HUES64 (cell line): ENCODE data around the gene GALNT9.
"Not testable (repeated sequence)": the region's sequence is repeated elsewhere in the genome, so short reads cannot be mapped to it uniquely, and the experiment has no call there.

Source experiments
- H3K27ac ChIP-seq: 2 replicates; pipeline ENCODE4 v1.7.0; 2013; ENCODE audit warnings: low read depth, low read length, inconsistent platforms
- H3K27me3 ChIP-seq: 2 replicates; pipeline ENCODE4 v1.6.1; 2013; ENCODE audit warnings: mild to moderate bottlenecking, low read length; ENCODE audit not compliant: insufficient read depth
- H3K36me3 ChIP-seq: 2 replicates; pipeline ENCODE4 v1.6.1; 2013; ENCODE audit warnings: mild to moderate bottlenecking, low read length; ENCODE audit not compliant: insufficient read depth
- H3K4me1 ChIP-seq: 2 replicates; pipeline ENCODE4 v1.6.1; 2013; ENCODE audit warnings: mild to moderate bottlenecking, low read length, moderate library complexity; ENCODE audit not compliant: insufficient read depth
- H3K4me3 ChIP-seq: 2 replicates; pipeline ENCODE4 v1.5.1; 2013; ENCODE audit warnings: mild to moderate bottlenecking, low read length, moderate library complexity
- H3K9ac ChIP-seq: 2 replicates; pipeline ENCODE4 v1.6.1; 2013; ENCODE audit warnings: mild to moderate bottlenecking, low read depth, low read length
- H3K9me3 ChIP-seq: 2 replicates; pipeline ENCODE4 v1.6.1; 2013; ENCODE audit warnings: low read depth, low read length; ENCODE audit not compliant: insufficient read depth
- WGBS: fragments of 150-250, 120-280 bp; methylation state at CpG from one replicate; pipeline ENCODE4 v1.1.7; 2013; ENCODE audit warnings: missing lambda C conversion rate; 5-methylcytosine and 5-hydroxymethylcytosine counted together

The GALNT9 gene

DNA sequence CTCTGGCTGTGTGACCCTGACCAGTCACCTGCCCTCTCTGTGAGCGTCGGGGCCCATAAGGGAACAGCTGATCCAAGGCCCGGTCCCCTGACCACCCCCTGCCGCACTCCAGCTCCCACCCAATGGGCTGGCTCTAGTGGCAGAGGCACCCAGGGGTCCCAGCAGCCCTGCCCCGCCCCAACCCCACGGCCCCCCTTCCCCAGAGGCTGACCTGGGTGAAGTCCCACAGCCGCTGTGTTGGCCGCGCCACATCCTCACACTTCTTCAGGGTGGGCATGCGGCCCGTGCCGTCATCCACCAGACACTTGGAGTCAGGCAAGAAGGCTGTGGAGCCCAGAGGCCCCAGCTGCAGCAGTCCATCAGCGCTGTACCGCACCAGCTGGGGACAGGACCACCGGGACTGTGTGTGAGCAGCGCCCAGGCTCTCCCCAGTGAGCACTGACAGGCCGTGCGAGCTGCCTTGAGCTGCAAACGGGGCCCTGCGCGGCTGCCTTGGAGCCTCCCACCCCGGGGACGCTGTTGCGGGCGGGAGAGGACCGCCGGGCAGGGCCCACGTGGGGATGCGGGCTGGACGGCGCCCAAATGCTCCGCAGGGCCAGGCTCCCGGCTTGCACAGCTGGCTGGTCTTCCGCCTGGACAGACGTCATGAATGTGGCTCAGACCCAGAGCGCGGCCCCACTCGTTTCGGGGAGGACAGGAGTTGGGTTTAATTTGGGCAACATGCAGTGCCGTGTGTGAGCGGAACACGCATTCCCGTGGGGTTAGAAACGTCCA, 131.6 kb downstream of the GALNT9 start:
- 90% methylated on average over 44 of the region's 44 CpGs for WGBS
- peaks cover 10% of the 10 kb centered on the region; the same call in 1 of the 2 replicates for H3K27me3 ChIP-seq
- no peaks in the 10 kb centered on the region for H3K4me1 ChIP-seq
- H3K9ac ChIP-seq = no peak overlapping the region
- no peaks in the 10 kb centered on the region for H3K36me3 ChIP-seq
- no peak overlapping the region for H3K27ac ChIP-seq
- peaks cover 57% of the 10 kb centered on the region for H3K9me3 ChIP-seq
- H3K4me3 ChIP-seq = no peak overlapping the region

- Histone ChIP-seq H3K36me3 (no peaks in the 10 kb centered on the region), H3K4me1 (no peaks in the 10 kb centered on the region), H3K9me3 (peaks cover 50% of the 10 kb centered on the region), H3K4me3 (no peak overlapping the region), H3K27me3 (peaks cover 14% of the 10 kb centered on the region), H3K9ac (no peak overlapping the region), H3K27ac (no peak overlapping the region)
- 87% methylated on average over 22 of the region's 22 CpGs for WGBS
Observed at GRCh38 chr12:132196873-132197390, 132.5 kb downstream of the GALNT9 start.

DNA sequence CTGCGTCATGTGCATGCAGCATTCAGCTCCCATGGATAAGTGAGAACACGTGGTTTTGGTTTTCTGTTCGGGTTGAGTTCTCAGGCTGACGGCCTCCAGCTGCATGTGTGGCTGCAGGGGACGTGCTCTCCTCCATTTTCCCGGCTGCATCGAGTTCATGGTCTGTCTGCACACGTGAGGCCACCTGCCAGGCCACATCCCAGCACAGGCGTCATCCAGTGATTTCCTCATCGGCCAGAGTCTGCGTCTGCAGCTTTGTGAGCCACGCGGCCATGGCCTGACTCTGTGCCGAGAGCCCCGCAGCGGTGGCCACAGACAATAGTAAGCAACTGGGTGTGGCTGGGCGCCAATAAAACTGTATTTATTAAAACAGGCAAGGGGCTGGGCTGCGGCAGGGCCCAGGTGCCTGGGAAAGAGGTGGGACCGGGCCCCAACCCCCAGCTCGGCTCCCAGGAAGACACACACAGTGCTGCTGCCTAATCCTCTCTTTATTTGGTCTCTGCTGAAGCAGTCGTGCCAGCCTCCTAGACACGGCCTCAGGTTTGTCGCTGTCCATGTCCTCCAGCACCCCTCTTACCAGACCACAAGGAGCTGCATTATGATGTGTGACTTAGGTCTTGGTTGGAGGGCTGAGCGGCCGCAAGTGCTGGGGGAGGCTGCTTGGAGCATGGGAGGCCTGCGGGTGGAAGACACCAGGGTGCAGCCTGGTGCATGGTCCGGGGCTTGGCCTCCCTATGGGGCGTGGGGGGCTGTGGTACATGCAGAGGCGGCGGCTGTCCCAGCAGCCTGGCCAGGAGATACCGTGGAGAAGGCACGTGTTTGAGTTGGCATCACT, 133.1 kb downstream of the GALNT9 start:
- Histone ChIP-seq H3K4me1 (no peaks in the 10 kb centered on the region), H3K27me3 (peaks cover 21% of the 10 kb centered on the region), H3K9ac (no peak overlapping the region), H3K4me3 (no peak overlapping the region), H3K9me3 (peaks cover 48% of the 10 kb centered on the region), H3K36me3 (no peaks in the 10 kb centered on the region), H3K27ac (no peak overlapping the region)
- 84% methylated on average over 32 of the region's 32 CpGs for WGBS

DNA sequence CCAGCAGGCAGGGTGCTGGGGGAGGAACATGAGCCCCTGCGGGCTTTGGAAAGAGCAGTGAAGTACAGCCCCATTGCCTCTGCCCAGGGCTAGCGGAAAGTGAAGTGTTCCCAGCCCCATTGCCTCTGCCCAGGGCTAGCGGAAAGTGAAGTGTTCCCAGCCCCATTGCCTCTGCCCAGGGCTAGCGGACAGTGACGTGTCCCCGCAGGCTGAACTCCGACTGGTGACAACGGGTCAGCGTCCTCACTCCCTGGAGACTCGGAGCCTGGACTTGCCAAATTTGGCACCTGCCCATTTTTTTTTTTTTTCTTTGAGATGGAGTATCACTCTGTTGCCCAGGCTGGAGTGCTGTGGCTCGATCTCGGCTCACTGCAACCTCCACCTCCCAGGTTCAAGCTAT, 134.1 kb downstream of the GALNT9 start:
- WGBS = 91% methylated on average over 12 of the region's 12 CpGs
- H3K4me3 ChIP-seq, H3K9ac ChIP-seq, H3K36me3 ChIP-seq, H3K4me1 ChIP-seq, H3K27ac ChIP-seq: not testable (repeated sequence)
- H3K27me3 ChIP-seq = peaks cover 31% of the 10 kb centered on the region
- peaks cover 44% of the 10 kb centered on the region for H3K9me3 ChIP-seq

GRCh38 chr12:132194556-132194955, 134.8 kb downstream of the GALNT9 start:
- WGBS = 68% methylated on average over 8 of the region's 8 CpGs
- H3K27ac ChIP-seq = no peak overlapping the region

DNA sequence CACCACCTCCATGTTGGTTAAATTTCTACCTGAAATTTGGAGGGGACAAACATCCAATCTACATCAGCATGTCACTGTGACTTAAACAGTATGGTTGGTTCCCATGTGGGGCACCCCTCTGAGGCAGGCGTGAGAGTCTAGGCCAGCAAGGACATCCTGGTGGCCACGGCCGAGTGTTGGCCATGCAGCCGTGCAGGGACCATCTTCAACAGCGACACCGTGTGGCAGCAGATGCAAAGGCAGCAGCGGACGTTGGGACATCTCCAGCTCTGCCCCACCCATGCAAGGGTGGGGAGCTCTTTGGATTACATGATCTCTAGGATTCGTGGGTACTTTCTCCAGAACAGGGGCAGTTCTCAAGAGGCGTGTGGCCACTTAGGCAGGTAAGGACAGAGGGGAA, 135.3 kb downstream of the GALNT9 start:
- Histone ChIP-seq H3K4me1 (no peaks in the 10 kb centered on the region), H3K36me3 (no peaks in the 10 kb centered on the region)
- WGBS = 50% methylated on average over 10 of the region's 10 CpGs

More at GRCh38 chr12:132194556-132194955, 134.8 kb downstream of the GALNT9 start:
- Histone ChIP-seq H3K4me3 (no peak overlapping the region), H3K4me1 (no peaks in the 10 kb centered on the region), H3K9ac (no peak overlapping the region), H3K36me3 (no peaks in the 10 kb centered on the region), H3K9me3 (peaks cover 38% of the 10 kb centered on the region), H3K27me3 (peaks cover 38% of the 10 kb centered on the region)

GRCh38 chr12:132191715-132192553, 137.5 kb downstream of the GALNT9 start:
- 77% methylated on average over 31 of the region's 31 CpGs for WGBS
- Histone ChIP-seq H3K9me3 (peaks cover 34% of the 10 kb centered on the region), H3K4me1 (no peaks in the 10 kb centered on the region), H3K4me3 (no peak overlapping the region), H3K27ac (no peak overlapping the region), H3K36me3 (no peaks in the 10 kb centered on the region), H3K9ac (no peak overlapping the region), H3K27me3 (peaks cover 64% of the 10 kb centered on the region)

More for the DNA sequence above, 135.3 kb downstream of the GALNT9 start:
- H3K9ac ChIP-seq = no peak overlapping the region
- H3K9me3 ChIP-seq = peaks cover 38% of the 10 kb centered on the region
- no peak overlapping the region for H3K4me3 ChIP-seq
- H3K27ac ChIP-seq = no peak overlapping the region
- peaks cover 43% of the 10 kb centered on the region for H3K27me3 ChIP-seq

DNA sequence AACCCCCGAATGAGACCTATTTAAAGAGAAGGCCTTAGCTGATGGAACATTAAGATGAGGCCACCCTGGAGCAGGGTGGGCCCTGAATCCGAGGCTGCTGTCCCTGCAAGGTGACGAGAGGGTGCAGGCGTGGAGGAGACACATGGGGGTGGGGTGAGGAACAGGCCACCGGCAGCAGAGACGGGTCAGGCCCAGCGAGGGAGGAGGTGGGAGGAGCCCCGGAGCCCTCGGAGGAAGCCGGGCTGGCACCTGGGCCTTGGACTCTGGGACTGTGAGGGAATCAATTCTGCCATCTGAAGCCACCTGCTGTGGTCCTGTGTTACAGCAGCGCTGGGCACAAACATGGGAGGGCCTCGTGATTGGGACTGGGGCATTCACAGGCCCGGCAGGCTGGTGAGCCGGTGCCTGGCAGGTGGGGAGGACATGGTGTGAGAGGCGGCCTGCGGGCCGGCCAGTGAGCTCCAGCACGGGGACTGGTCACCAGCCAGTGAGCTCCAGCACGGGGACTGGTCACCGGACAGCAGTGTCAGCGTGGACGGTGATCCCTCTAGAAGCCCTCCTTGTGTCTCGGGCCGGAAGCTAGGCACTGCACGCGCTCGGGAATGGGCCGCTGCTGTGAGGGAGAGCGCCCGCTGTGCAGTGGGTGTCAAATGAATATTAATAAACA, 138.4 kb downstream of the GALNT9 start:
- Histone ChIP-seq H3K9me3 (peaks cover 30% of the 10 kb centered on the region), H3K27me3 (peaks cover 69% of the 10 kb centered on the region), H3K9ac (no peak overlapping the region), H3K4me1 (no peaks in the 10 kb centered on the region), H3K36me3 (no peaks in the 10 kb centered on the region), H3K4me3 (no peak overlapping the region), H3K27ac (no peak overlapping the region)
- 87% methylated on average over 30 of the region's 30 CpGs for WGBS

- Histone ChIP-seq H3K27me3 (peaks cover 75% of the 10 kb centered on the region), H3K9ac (no peak overlapping the region)
- 60% methylated on average over 59 of the region's 59 CpGs for WGBS
Observed at GRCh38 chr12:132190012-132190755, 139.2 kb downstream of the GALNT9 start.

More at GRCh38 chr12:132190012-132190755, 139.2 kb downstream of the GALNT9 start:
- Histone ChIP-seq H3K4me1 (no peaks in the 10 kb centered on the region), H3K36me3 (no peaks in the 10 kb centered on the region), H3K4me3 (peak overlapping the region; percentile 50), H3K27ac (no peak overlapping the region), H3K9me3 (peaks cover 26% of the 10 kb centered on the region)
